ENCODE data around the gene MARCHF2.

The MARCHF2 gene

GRCh38 chr19:8460516-8461298, 47.6 kb downstream of the MARCHF2 start:
- peaks cover 25% of the 10 kb centered on the region for H3K36me3 ChIP-seq (replicated peaks; ENCODE audit: insufficient read depth, low read length)

DNA sequence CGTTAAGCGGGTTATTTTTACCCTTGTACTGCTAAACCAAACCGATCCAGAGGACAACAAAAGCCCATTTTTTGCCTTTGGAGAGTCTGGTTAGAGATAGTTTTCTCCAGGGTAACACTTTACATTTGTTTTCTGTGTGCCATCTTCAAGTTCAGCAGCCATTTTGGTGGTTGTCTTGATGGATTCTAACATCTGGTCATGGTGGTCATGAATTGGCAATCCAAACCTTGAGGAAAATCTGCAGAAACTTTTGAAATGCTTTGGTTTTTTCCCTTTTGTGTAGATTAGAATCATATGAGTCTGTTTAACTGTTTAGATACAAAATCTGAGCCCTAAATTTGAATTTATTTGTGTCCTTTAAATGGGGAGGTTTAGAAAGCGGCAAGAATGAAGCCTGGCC, 48.3 kb downstream of the MARCHF2 start:
- no peaks in the 10 kb centered on the region for H3F3A ChIP-seq (ENCODE audit: insufficient read depth, low read length)
- no peak for DNase-seq
- H3K27ac ChIP-seq (ENCODE audit: low read length): no peak overlapping the region
- no peak overlapping the region for H3K4me2 ChIP-seq (ENCODE audit: low read depth, low read length)
- no peak overlapping the region for H3K4me3 ChIP-seq (ENCODE audit: low read length)
- H3K36me3 ChIP-seq (replicated peaks; ENCODE audit: insufficient read depth, low read length): peaks cover 27% of the 10 kb centered on the region
- no peaks in the 10 kb centered on the region for H3K9me2 ChIP-seq (replicated peaks; ENCODE audit: insufficient read depth, low read length)
- peaks cover 99% of the 10 kb centered on the region for H3K79me2 ChIP-seq (ENCODE audit: low read length)
- no peak overlapping the region for H2AFZ ChIP-seq (ENCODE audit: low read length)
- H4K20me1 ChIP-seq (ENCODE audit: insufficient read depth, low read length): peaks cover 72% of the 10 kb centered on the region
- TF ChIP-seq, protein P1, sequence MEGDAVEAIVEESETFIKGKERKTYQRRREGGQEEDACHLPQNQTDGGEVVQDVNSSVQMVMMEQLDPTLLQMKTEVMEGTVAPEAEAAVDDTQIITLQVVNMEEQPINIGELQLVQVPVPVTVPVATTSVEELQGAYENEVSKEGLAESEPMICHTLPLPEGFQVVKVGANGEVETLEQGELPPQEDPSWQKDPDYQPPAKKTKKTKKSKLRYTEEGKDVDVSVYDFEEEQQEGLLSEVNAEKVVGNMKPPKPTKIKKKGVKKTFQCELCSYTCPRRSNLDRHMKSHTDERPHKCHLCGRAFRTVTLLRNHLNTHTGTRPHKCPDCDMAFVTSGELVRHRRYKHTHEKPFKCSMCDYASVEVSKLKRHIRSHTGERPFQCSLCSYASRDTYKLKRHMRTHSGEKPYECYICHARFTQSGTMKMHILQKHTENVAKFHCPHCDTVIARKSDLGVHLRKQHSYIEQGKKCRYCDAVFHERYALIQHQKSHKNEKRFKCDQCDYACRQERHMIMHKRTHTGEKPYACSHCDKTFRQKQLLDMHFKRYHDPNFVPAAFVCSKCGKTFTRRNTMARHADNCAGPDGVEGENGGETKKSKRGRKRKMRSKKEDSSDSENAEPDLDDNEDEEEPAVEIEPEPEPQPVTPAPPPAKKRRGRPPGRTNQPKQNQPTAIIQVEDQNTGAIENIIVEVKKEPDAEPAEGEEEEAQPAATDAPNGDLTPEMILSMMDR (IDR thresholded peaks at IDR 0.05; ENCODE audit: low read length): no peak
- TF ChIP-seq EZH2phosphoT487 (IDR thresholded peaks at IDR 0.05; ENCODE audit: low read length): no peak
- no peak for TF ChIP-seq EZH2 (optimal IDR thresholded peaks at IDR 0.05; ENCODE audit: low read depth, low read length)
- no peaks in the 10 kb centered on the region for H3K9me3 ChIP-seq (replicated peaks; ENCODE audit: insufficient read depth, low read length)
- no peaks in the 10 kb centered on the region for H3K27me3 ChIP-seq (replicated peaks; ENCODE audit: insufficient read depth, low read length)
- H3K9ac ChIP-seq (ENCODE audit: low read length): no peak overlapping the region
- no peaks in the 10 kb centered on the region for H3K4me1 ChIP-seq (ENCODE audit: low read length)

More at GRCh38 chr19:8460516-8461298, 47.6 kb downstream of the MARCHF2 start:
- Histone ChIP-seq H3K27ac (ENCODE audit: low read length) (no peak overlapping the region), H3K4me2 (ENCODE audit: low read depth, low read length) (no peak overlapping the region), H3K79me2 (ENCODE audit: low read length) (peaks cover 99% of the 10 kb centered on the region), H3K9me3 (replicated peaks; ENCODE audit: insufficient read depth, low read length) (no peaks in the 10 kb centered on the region), H3K4me1 (ENCODE audit: low read length) (no peaks in the 10 kb centered on the region), H2AFZ (ENCODE audit: low read length) (no peak overlapping the region), H3K9me2 (replicated peaks; ENCODE audit: insufficient read depth, low read length) (no peaks in the 10 kb centered on the region), H3K9ac (ENCODE audit: low read length) (no peak overlapping the region), H3K4me3 (ENCODE audit: low read length) (no peak overlapping the region), H3F3A (ENCODE audit: insufficient read depth, low read length) (no peaks in the 10 kb centered on the region), H3K27me3 (replicated peaks; ENCODE audit: insufficient read depth, low read length) (no peaks in the 10 kb centered on the region), H4K20me1 (ENCODE audit: insufficient read depth, low read length) (peaks cover 79% of the 10 kb centered on the region)
- no peak for DNase-seq
- TF ChIP-seq, protein P1 (IDR thresholded peaks at IDR 0.05; ENCODE audit: low read length): no peak
- TF ChIP-seq EZH2 (optimal IDR thresholded peaks at IDR 0.05; ENCODE audit: low read depth, low read length): no peak
- TF ChIP-seq EZH2phosphoT487 (IDR thresholded peaks at IDR 0.05; ENCODE audit: low read length): no peak

DNA sequence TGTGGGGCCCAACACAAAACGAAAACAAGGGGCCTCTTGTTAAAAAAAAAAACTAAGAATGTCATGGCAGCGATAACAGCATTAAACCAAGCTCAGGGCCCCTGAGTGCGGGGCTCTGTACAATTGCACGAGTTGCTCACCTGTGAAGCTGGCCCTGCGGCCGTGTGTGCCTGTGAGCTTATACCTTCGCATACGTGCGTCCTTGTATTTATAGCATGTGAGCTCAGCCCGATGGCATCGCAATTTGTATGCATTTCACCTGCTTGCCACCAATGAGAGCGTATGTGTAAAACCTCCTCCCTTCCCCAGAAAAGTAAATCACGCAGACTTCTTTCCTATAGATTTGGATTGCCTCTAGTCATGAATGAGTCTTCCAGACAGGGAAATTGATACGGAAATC, 48.8 kb downstream of the MARCHF2 start:
- Histone ChIP-seq H3K4me1 (ENCODE audit: low read length) (no peaks in the 10 kb centered on the region), H3F3A (ENCODE audit: insufficient read depth, low read length) (no peaks in the 10 kb centered on the region)

More for the DNA sequence above, 48.8 kb downstream of the MARCHF2 start:
- H3K4me2 ChIP-seq (ENCODE audit: low read depth, low read length): no peak overlapping the region
- peaks cover 28% of the 10 kb centered on the region for H3K36me3 ChIP-seq (replicated peaks; ENCODE audit: insufficient read depth, low read length)
- H4K20me1 ChIP-seq (ENCODE audit: insufficient read depth, low read length): peaks cover 67% of the 10 kb centered on the region
- H3K9ac ChIP-seq (ENCODE audit: low read length): no peak overlapping the region
- DNase-seq: no peak
- no peaks in the 10 kb centered on the region for H3K27me3 ChIP-seq (replicated peaks; ENCODE audit: insufficient read depth, low read length)
- no peak overlapping the region for H3K27ac ChIP-seq (ENCODE audit: low read length)
- TF ChIP-seq EZH2phosphoT487 (IDR thresholded peaks at IDR 0.05; ENCODE audit: low read length) (no peak), EZH2 (optimal IDR thresholded peaks at IDR 0.05; ENCODE audit: low read depth, low read length) (no peak)
- TF ChIP-seq, protein P1 (IDR thresholded peaks at IDR 0.05; ENCODE audit: low read length): no peak
- H3K4me3 ChIP-seq (ENCODE audit: low read length): no peak overlapping the region
- no peaks in the 10 kb centered on the region for H3K9me3 ChIP-seq (replicated peaks; ENCODE audit: insufficient read depth, low read length)
- H3K9me2 ChIP-seq (replicated peaks; ENCODE audit: insufficient read depth, low read length): no peaks in the 10 kb centered on the region
- peaks cover 95% of the 10 kb centered on the region for H3K79me2 ChIP-seq (ENCODE audit: low read length)
- no peak overlapping the region for H2AFZ ChIP-seq (ENCODE audit: low read length)
